ENCODE measurements around the gene HAUS5. TPM values are rescaled to one million over a fixed set of nuclear protein-coding genes. Genes with fewer than 3 reads are reported as not detected.
A peak's percentile ranks its signal among the peaks of the same experiment; 100 is the strongest.

The HAUS5 gene
- total and polyA plus RNA-seq, 2 of the 8 experiments (the other 6 are each of a cell fraction or from before 2014, with no cell fraction given), result 13.8 to 25.7 TPM

DNA sequence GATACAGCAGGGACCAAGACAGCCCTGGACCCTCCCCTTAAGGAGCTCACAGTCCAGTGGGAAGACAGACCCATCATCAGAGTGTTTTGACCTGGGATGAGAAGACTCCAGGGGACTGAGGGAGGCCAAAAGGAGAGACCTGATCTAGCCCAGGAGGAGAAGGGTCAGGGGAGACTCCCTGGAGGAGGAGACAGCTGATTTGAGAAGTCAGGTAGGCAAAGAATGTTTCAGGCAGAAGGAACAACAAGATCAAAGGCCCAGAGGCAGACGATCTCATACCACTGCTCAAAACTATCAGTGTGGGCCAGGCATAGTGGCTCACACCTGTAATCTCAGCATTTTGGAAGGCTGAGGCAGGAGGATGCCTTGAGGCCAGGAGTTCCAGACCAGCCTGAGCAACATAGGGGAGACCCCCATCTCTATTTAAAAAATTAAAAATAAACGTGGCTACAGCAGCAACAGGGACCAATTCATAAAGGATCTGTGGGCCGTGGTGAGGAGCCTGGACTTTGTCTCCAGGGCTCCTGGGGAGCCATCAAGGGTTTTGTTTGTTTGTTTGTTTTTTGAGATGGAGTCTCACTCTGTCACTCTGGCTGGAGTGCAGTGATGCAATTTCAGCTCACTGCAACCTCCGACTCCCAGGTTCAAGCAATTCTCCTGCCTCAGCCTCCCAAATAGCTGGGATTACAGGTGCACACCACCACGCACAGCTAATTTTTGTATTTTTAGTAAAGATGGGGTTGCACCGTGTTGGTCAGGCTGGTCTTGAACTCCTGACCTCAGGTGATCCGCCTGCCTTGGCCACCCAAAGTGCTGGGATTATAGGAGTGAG is 33.4 kb downstream of the HAUS5 start:
- Histone ChIP-seq H3K23ac (ENCODE audit: insufficient read length) (no peak overlapping the region), H3K4me1 (replicated peaks in 1 of 4; ENCODE audit: control insufficient read depth in 3 of 4, insufficient read depth in 4 of 4, low read length in 3 of 4) (peaks cover 7 to 27% (median 16%) of the 10 kb centered on the region in 4 experiments; a peak in 6 of 7 replicates), H3K14ac (ENCODE audit: insufficient read length) (no peak overlapping the region), H3K4ac (replicated peaks; ENCODE audit: insufficient read length, low read depth, low read length) (no peak overlapping the region), H3K4me2 (ENCODE audit: insufficient read depth in 1 of 2, low read depth in 2 of 2, low read length in 2 of 2) (peak overlapping the region in 1 of 2 experiments; percentile 85; a peak in 2 of 4 replicates), H3K9me3 (ENCODE audit: insufficient read depth in 2 of 2, low read depth in 1 of 2, low read length in 1 of 2) (no peaks in the 10 kb centered on the region), H3K36me3 (ENCODE audit: control insufficient read depth in 2 of 4, insufficient read depth in 4 of 4, low read length in 3 of 4) (peaks cover 0 to 2% (median 0%) of the 10 kb centered on the region in 4 experiments; a peak in 3 of 8 replicates), H2BK120ac (replicated peaks; ENCODE audit: low read depth, low read length) (no peak overlapping the region), H3K4me3 (ENCODE audit: extremely low read depth in 1 of 4, insufficient read depth in 2 of 4, low read depth in 3 of 4, low read length in 4 of 4) (no peak overlapping the region), H2BK5ac (ENCODE audit: low read depth, low read length) (peak overlapping the region; percentile 28; the same call in 1 of the 2 replicates), H4K8ac (ENCODE audit: extremely low read depth, insufficient read depth, low read length) (no peak overlapping the region), H3K56ac (replicated peaks; ENCODE audit: insufficient read length, low read depth, low read length) (no peak overlapping the region), H3K79me1 (ENCODE audit: low read depth, low read length) (no peaks in the 10 kb centered on the region; the same call in 1 of the 2 replicates), H2BK12ac (ENCODE audit: low read depth, low read length) (0 out of 2 replicates have a peak overlapping the region, but pooled peaks have one; percentile 28), H4K20me1 (replicated peaks in 1 of 2; ENCODE audit: control insufficient read depth in 1 of 2, insufficient read depth in 2 of 2, low read length in 2 of 2) (no peaks in the 10 kb centered on the region), H2BK15ac (ENCODE audit: low read length) (0 out of 2 replicates have a peak overlapping the region, but pooled peaks have one; percentile 50), H3K23me2 (ENCODE audit: low read depth, low read length) (peaks cover 23% of the 10 kb centered on the region; the same call in 1 of the 2 replicates), H3K9ac (replicated peaks in 1 of 4; ENCODE audit: extremely low read depth in 1 of 4, low read depth in 3 of 4, low read length in 3 of 4) (no peak overlapping the region), H2BK20ac (ENCODE audit: low read length) (no peak overlapping the region), H3K27ac (ENCODE audit: low read depth, low read length) (no peak overlapping the region), H4K5ac (ENCODE audit: insufficient read length, low read depth, low read length) (no peak overlapping the region), H2AFZ (ENCODE audit: low read length) (peak overlapping the region; percentile 33; the same call in 1 of the 2 replicates), H4K91ac (replicated peaks; ENCODE audit: insufficient read length, low read length) (peak overlapping the region; percentile 5), H3K79me2 (ENCODE audit: control insufficient read depth in 1 of 2, insufficient read depth in 2 of 2, low read length in 2 of 2) (peaks cover 5 to 19% of the 10 kb centered on the region in 2 experiments; a peak in 3 of 4 replicates), H3K27me3 (replicated peaks in 1 of 4; ENCODE audit: control insufficient read depth in 3 of 4, extremely low read depth in 1 of 4, insufficient read depth in 3 of 4, low read length in 3 of 4) (peaks cover 0 to 6% (median 3%) of the 10 kb centered on the region in 4 experiments; a peak in 4 of 7 replicates), H2AK5ac (ENCODE audit: low read depth, low read length) (no peak overlapping the region), H3K18ac (ENCODE audit: extremely low read depth, low read length) (peak overlapping the region; percentile 51; the same call in 1 of the 2 replicates)
- ChIA-PET CTCF (ENCODE audit: partially characterized antibody) (interaction anchor here (1.1 to 3.6 kb wide), 4 partner anchors 57 to 114 kb away, joined by 3 to 17 read pairs (median 7); no protein-coding TSS in a partner anchor), POLR2A (ENCODE audit: partially characterized antibody) (interaction anchor here (1.1 to 1.6 kb wide), 3 partner anchors 16 to 88 kb away, joined by 3 to 5 read pairs (median 4); no protein-coding TSS in a partner anchor)
- FAIRE-seq, result no peak
- no peak for DNase-seq (ENCODE audit: low read depth in 1 of 2, low spot score in 2 of 2)
- 84% methylated on average over 7 of the region's 7 CpGs; no CpG with 5 or more reads in 1 of the 2 experiments for WGBS, 2 experiments (ENCODE audit: extremely low coverage in 1 of 2, insufficient coverage in 1 of 2, insufficient read length in 1 of 2, insufficient replicate concordance in 2 of 2, low coverage in 1 of 2, low lambda C conversion rate in 2 of 2, missing lambda C conversion rate in 1 of 2)
